ENCODE measurements around the gene ZFP62. TPM values are rescaled to one million over a fixed set of nuclear protein-coding genes. Genes with fewer than 3 reads are reported as not detected.

ZFP62 gene
- total RNA-seq, 1 donor from 2014 or later, result 19.4 TPM

DNA sequence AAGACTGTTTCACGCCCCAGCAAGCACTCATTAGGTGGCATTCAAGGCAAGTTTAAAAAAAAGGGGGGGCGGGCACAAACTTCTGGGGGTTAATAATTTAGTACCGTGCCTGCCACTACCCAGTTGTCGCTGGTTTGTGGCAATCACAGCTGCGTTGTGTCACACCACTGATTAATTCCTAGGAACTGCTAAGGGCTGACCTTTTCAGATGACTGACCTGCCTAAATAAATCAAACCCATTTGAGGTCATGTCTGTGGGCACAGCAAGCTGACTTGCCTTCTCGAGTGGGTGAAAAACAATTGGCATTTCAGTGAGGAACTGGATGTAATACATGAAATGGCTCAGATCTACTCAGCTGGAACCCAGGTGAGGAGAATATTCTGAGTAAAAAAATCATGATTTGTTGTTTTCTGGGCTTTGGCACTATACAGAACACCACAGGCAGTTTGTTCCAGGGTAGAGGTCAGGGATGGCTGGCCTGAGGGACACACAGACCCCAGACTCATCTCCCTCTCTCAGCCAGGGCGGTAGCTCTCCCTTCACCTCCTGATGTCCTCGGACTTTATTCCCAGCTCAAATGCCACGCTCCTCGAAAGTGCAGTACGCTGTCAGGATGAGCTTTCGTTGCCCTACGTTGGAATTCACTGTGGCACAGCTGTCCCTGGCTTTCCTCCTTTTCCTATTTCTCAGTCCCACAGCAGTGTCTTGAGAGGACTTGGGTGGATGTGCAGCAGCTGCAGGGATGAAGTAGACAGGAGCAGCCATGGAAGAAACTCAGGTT is 43.0 kb downstream of the ZFP62 start:
- DNase-seq (ENCODE audit: low spot score), result no peak
- intact Hi-C loops (cut with DNase I), result loop anchor here (10.0 kb wide), 1 partner anchor 427 kb away; the partner anchor contains the start of gene RACK1

DNA sequence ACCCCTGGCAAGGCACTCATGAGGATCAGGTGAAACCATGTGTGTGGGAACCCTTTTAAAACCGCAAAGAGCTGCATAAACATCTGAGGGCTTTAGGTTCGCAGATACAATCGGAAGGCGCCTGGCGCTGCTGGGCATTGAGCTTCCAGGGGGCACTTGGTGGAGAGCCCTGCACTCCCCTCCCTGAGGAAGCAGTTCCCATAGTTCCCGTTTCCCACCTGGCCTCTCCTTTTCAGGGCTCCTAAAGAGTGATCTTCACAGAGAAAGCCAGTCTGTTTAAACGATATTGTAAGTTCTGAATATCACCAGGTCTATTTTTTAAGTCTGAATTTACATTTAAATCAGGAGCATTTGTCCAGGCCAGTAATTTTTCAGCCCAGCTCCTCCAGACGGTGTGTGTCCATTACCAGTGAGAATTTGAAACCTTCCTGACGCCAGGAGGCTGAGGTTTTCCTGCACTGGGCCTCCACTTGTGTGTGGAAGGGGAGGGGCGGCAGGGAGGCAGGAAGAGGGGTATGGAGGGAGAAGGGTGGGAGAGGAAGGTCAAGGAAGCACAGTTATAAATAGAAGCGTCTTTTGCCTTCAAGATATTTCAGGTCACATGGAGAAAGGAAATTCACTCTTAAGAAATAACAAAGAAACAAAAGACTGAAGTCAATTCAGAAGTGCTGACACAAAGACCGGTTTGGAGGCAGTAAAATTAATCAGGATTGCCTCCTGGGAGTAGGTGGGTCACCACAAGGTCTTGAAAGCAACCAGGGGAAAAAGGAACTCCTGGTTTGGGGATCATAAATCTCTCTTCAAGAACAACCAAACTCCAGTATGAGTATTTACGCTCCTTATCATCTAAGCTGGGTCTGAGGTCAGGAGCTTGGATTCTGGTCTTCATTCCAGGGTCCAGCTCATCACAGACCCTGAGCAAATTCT is 44.2 kb downstream of the ZFP62 start:
- no peak for DNase-seq (ENCODE audit: low spot score)
- intact Hi-C loops (cut with DNase I), result loop anchor here (10.0 kb wide), 1 partner anchor 428 kb away; the partner anchor contains the start of gene RACK1

DNA sequence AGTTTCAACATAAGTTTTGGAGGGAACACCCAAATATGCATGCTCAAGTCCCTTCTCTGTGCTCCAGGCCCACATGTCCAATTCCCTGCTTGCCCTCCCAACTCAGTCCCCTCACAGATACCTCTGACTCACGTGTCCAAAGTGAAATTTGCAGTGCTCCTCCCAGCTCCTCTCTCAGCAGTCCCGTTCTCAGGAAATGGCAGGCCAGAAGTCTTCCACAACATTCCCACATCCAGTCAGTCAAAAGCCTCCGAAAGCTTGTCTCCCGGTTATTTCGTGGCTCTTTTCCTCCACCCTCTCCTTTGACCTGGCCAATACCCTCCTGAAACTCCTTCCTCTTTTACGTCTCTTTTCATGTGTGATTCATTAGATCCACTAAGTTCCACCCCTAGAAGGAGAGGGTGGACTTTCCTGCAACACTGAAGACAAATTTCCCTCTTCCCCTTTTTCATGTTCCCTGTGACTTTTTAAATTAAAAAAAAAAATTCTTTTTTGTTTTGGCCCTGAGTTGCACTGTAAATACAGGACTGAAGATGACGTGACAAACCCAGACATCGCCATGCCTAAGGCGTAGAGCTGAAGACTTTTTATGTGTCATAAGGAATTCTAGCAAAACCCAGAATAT is 45.7 kb downstream of the ZFP62 start:
- intact Hi-C loops (cut with DNase I), result loop anchor here (10.0 kb wide), 1 partner anchor 429 kb away; the partner anchor contains the start of gene RACK1
- no peak for DNase-seq (ENCODE audit: low spot score)

DNA sequence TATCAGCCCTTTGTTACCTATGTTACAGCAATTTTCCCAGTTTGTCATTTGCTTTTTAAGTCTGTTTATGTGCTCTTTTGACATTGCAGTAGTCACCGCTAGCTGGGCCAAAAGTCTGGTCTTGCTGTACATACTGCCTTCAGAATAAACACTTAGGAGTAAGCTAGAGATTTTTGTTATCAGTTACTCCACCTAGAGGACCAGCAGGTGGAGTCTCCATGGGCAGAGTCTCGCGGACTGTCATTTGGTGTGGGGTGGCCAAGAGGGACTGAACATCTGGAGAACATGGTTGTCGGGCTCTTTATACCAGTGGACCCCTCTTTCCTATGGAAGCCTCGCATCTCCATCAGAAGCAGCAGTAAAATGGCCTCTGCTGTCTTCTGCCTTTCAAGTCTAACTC is 47.7 kb downstream of the ZFP62 start:
- intact Hi-C loops (cut with DNase I), result loop anchor here (10.0 kb wide), 1 partner anchor 431 kb away; the partner anchor contains the start of gene RACK1
- DNase-seq (ENCODE audit: low spot score), result no peak

DNA sequence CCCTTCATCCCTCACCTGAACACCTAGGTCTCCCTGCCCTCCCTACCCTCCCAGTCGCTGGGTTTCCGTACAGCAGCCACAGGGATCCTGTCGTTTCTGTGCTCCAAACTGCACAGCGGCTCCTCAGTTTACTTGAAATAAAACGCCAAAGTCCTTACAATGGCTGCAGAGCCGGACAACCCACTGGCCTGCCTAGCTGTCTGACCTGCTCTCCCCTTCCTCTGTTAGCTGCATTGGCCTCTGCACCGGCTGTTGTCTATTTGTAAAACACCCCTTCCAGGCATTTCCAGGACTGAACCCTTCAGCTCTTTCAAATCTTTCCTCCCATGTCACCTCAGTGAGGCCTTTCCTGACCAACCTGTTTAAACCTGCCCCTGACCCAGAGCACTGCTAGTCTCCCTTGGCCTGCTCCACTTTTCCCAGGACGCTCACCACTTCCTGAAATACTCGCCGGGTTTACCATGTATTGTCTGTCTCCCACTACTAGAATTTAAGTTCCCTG is 49.4 kb downstream of the ZFP62 start:
- intact Hi-C loops (cut with DNase I), result loop anchor here (2.0 to 10.0 kb wide), 2 partner anchors 49 to 433 kb away; partner anchors contain the start of genes RACK1 and ZFP62
- no peak for DNase-seq (ENCODE audit: low spot score)

DNA sequence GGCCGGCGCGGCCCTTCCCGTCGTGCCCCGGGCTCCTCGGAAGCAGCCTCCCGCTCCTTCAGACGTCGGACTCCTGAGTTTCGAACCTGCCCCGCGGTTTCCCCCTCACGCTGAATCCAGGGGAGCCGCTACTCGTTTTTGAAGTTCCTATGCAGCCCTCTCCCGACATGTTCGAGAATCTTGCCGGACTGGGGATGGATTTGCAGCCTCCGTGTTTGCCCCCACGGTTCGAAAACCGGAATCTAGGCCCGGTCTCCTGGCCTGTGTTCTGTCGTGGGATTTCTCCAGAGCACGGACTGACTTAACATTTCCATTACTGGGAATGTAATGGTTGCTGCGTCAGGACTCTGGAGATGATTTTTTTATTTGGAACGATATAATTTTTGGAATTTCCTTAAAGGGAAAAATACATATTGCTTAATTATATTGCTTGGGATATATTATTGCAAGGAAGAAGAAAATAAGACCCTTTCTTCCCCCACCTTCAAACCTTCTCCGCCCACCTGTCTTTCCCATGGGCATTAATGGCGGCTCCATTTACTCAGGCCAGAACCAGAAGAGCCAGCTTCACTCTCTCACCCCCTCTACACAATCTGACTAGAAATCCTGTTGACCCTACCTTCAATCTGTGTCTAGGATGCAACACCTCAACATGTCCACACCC is 50.0 kb downstream of the ZFP62 start:
- intact Hi-C loops (cut with DNase I), result loop anchor here (1.0 to 10.0 kb wide), 4 partner anchors 9 to 434 kb away; partner anchors contain the start of genes MGAT1, RACK1 and ZFP62
- no peak for DNase-seq (ENCODE audit: low spot score)

DNA sequence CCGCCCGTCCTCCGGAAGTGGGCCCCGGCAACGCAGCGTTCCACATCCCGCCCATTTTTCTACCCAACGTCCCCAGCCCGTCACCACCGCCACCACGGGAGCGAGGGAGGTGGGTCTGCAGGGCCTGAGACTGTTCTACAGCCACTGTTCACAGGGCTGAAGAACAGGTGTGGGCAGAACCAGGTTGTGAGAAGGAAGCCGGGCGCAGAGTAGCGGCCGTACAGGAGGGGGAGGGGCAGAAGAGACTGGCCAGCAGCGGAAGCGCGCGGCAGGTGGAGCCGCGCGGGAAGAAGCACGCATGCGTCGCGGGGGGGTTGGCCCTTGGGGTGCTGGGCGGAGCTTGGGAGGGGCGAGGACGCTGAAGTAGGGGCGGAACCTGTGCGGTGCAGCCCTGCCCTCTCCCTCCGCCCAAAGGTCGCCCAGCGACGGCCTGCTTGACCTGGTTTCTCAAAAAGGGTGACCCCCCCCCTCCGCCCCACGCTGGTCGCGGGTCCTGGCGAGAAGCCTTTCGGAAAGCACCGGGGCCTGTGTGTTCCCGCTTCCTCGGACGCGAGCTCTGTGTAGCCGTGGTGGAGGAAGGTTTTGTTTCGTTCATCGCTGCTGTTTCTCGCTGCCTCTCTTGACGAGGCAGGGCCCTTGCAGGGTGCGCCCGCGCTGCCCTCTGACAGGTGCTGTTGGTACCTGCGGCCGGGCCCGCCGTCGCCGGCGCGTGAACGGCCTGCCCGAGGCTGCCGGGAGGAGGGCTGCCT is 50.7 kb downstream of the ZFP62 start:
- intact Hi-C loops (cut with DNase I), result loop anchor here (1.0 to 10.0 kb wide), 4 partner anchors 8 to 434 kb away; partner anchors contain the start of genes MGAT1, RACK1 and ZFP62
- DNase-seq (ENCODE audit: low spot score), result peak; percentile 99

DNA sequence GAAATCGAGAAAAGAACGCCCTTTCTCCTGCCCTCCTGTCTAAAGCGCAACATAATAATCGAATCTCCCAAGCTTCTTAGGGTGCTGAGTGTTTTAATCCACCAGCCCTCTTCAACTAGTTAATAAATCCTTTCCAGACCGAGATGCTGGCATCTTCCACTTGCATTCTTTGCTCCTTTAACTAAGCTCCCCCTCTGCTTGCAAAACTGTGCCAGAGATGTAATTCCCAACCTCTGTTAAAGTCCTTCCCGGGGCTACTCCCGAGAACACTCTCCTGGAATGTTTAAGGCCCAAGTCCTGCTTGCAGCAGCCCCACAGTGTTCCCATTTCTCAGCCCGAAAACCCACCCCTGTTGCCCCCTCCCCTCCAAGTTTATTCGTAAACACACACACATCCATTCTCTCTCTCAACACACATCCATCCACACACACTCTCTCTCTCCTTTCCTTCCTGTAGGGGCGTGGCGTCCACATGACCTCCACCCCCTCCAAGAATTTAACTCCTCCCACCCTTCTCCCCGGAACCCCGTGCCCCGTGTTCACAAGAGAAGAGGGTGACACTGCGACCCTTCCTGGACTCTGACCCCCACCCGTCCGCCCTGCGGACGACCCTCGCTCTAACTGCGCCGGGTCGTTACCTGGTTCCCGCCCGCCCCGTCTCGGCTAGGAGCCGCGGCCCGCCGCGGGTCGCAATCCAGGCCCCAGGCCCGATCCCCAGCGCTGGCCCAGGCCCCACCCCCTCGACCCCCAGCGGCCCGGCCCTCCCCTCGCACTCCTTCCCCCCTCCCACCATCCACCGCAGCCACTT is 51.5 kb downstream of the ZFP62 start:
- DNase-seq (ENCODE audit: low spot score), result peak; percentile 95
- intact Hi-C loops (cut with DNase I), result loop anchor here (1.0 to 10.0 kb wide), 4 partner anchors 7 to 435 kb away; partner anchors contain the start of genes MGAT1, RACK1 and ZFP62

DNA sequence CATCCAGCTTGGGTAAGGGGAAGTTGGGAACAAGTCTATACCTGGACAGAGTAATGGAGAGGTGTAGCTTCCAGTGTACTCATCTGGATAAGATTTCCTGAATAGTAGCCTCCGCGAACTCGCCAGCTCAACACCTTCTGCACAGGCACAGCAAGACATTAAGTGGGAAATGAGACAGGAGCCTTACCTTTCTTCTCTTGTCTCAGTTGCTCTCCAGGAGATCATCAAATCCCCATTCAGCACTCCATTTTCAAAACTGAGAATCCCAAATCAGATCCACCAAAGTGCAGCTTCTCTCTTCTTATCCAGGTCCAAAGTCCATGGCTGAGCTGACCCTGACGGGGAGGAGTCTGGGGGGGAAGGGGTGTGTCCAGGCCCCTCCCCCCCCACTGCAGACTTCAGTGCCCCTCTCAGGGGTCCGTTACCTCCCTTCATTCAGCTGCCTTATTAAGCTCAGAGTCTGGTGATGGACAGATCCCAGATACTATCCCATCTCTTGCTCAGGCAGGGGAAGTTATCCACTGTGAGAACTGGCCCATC is 52.5 kb downstream of the ZFP62 start:
- intact Hi-C loops (cut with DNase I), result no loop called here
- no peak for DNase-seq (ENCODE audit: low spot score)

DNA sequence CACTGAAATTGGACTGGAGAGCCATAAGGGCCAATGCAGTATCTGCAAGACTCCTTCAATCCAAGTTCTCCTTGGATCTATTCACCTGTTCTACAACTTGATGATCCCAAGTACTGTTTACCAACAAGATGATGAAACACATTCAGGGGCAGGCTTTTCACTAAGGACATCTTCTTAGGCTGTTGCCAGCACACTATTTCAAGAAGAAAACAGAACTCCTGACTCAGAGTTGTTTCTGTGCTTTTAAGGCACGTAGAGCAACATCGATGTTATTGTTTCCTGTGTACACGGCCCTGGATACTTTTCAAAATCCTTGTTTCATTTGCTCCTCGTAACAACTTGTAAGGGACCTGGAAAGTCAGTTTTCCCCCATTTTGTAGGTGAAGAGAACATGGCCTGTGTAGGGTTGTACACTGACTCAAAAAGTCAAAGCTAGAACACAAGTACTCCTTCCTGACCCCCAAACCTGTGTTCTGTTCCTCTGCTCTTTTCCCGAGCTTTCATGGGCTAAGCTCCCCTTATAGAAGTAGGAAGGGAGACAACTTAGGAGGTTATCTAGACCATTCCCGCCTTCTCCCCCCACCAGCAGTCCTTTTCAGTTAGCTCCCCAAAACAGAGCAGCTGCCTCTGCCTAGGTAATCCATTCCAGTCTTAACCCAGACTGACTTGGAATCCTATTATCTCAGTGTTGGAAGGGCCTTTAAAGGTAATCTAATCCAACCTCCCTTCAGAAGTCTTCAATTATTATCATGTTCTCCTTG is 53.2 kb downstream of the ZFP62 start:
- no peak for DNase-seq (ENCODE audit: low spot score)
- intact Hi-C loops (cut with DNase I), result no loop called here

DNA sequence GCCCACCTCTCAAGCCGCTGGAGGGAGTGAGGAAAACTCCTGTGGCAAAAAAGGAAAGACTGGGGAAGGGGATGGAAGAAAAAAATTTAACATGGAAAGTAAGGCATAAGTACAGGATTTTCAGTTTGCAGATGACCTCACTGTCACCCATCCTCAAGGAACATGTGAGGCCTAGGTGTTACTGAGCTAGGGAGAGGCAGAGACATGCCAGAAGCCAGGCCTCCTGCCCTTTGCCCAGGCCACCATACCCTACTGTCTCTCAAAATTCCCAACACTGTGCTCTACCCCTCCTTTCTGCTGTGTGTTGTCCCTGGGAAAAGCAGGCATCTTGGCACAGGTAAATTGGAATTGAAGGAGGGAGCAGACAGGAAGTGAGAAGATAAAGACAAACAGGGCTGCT is 54.0 kb downstream of the ZFP62 start:
- intact Hi-C loops (cut with DNase I), result no loop called here
- no peak for DNase-seq (ENCODE audit: low spot score)

DNA sequence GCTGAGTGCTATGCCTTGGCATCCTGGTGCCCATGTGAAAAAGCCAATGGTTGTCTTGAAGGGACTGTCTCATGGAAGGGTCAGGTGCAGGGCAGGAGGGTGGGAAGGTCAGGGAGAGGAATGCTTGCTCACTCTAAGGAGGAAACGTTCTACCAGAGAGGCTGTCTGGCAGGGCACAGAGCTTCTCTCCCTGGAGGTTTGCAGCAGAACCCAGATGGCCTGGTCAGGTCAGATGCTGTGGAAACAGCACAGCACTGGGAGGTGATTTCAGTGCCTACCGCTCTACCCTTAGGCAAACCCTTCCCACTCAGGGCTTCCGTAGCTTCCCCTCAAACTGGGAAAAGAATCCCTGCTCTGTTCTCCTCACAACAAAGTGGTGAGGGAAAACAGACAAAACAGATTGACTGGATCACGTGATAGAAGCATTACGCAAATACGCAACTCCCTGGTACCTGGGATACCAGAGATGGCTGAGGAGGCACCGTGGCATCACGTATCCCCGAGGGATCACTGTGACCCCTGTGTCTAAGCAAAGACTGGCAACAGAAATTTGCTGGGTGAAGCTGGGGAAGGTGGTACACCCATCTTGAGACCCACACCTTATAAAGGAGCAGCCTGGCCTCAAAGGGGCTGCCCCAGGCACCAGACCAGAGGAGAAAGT is 54.6 kb downstream of the ZFP62 start:
- peak; percentile 83 for DNase-seq (ENCODE audit: low spot score)
- intact Hi-C loops (cut with DNase I), result no loop called here

DNA sequence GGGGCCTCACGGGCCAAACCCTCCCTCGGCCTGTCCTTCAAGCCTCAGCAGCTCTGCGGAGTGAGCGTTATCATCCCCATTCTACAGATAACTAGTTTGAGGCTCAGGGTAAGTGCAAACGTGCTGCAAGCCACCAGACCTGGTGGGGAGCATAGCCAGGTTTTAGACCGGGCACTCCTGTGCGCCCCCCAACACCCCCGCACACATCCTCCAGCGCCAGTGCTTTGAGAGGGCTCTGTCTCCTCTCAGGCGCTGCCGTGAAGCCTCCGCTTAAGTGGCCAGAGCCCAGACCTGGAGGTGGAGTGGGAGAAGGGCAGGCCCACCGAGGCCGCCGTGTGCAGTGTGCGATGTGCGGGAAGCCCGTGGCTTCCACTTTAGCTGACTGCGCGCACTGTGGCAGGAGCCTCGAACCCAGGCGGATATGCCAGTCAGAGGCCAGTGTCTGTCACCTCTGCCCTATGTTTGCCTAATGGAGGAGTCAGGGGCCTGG is 56.9 kb downstream of the ZFP62 start:
- no peak for DNase-seq (ENCODE audit: low spot score)
- intact Hi-C loops (cut with DNase I), result no loop called here

DNA sequence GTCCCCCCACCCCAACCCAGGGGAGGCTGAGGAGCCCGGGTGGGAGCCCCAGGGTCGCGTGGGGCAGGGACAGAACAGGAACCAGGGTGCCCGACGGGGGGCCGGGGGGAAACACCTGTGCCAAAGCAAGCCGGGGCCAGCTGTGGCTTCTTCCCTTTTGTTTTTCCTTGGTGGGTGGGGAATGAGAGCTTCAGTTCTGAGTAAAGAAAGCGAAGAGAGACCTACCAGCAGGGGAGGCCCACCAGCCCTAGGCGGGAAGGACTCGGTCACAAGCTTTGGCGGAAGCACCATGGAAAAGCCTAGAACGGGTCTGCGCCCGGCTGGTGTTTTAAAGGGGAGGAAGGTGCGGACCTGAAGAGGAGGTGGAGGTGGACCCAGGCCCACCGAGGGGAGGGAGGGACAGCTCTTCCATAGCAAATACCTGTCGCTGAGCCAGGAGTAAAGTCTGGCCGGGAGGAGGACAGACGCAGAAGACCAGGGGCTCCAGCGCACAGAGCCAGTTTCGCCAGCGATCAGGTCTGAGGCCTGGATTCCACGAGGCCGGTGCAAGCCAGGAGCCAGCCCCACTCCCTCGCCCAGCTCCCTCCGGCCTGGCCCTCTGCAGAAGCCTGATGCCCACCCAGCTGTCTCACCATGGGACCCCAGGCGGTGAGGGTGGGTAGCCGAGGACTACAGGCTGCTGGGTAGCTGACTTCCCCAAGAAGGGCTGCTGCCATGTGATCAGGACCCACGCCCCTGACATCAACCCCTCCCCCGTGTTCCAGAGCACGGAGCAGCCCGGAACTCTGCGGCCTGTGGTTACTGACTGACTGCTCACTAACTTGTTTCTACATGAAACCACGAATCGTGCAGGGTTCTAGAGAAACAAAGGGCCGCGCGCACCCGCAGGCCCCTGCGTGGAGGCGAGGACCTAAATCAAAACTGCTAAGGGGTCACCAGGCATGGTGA is 57.6 kb downstream of the ZFP62 start:
- peak; percentile 95 for DNase-seq (ENCODE audit: low spot score)
- intact Hi-C loops (cut with DNase I), result no loop called here

All from cardiac septum (tissue), 1 donor.